ENCODE measurements around the gene ITGBL1. TPM values are rescaled to one million over a fixed set of nuclear protein-coding genes. Genes with fewer than 3 reads are reported as not detected.

The ITGBL1 gene
- total and polyA plus RNA-seq, 2 of the 4 experiments (the other 2 are of a cell fraction), result 22.2 to 24.2 TPM

GRCh38 chr13:101536079-101536478 lies 83.6 kb downstream of the ITGBL1 start:
- TF ChIP-seq NFE2L2 (IDR thresholded peaks at IDR 0.05; ENCODE audit: low read depth, low read length), result no peak
- no peak for TF ChIP-seq CHD1 (IDR thresholded peaks at IDR 0.05; ENCODE audit: low read depth, low read length)
- TF ChIP-seq POLR2A (IDR thresholded peaks at IDR 0.05; ENCODE audit: low read depth, low read length), result no peak
- TF ChIP-seq BHLHE40 (IDR thresholded peaks at IDR 0.05; ENCODE audit: low read depth, low read length), result no peak
- TF ChIP-seq FOS (IDR thresholded peaks at IDR 0.05; ENCODE audit: low read depth, low read length), result no peak
- TF ChIP-seq RAD21 (IDR thresholded peaks at IDR 0.05; ENCODE audit: low read length), result no peak
- TF ChIP-seq, protein P1, sequence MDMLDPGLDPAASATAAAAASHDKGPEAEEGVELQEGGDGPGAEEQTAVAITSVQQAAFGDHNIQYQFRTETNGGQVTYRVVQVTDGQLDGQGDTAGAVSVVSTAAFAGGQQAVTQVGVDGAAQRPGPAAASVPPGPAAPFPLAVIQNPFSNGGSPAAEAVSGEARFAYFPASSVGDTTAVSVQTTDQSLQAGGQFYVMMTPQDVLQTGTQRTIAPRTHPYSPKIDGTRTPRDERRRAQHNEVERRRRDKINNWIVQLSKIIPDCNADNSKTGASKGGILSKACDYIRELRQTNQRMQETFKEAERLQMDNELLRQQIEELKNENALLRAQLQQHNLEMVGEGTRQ (IDR thresholded peaks at IDR 0.05; ENCODE audit: low read depth, low read length), result no peak
- TF ChIP-seq RFX5 (IDR thresholded peaks at IDR 0.05; ENCODE audit: low read depth, low read length), result no peak
- TF ChIP-seq CTCF (conservative IDR thresholded peaks at IDR 0.05; ENCODE audit: low read depth, low read length), result no peak
- TF ChIP-seq MAFK (IDR thresholded peaks at IDR 0.05; ENCODE audit: low read depth, low read length), result no peak
- TF ChIP-seq SMC3 (IDR thresholded peaks at IDR 0.05; ENCODE audit: low read depth, low read length), result no peak
- ChIA-PET POLR2A (ENCODE audit: unreplicated experiment) (no interaction called here), CTCF (no interaction called here)
- no peak overlapping the region for H2AFZ ChIP-seq (replicated peaks; ENCODE audit: low read length, poor library complexity)
- H3K27me3 ChIP-seq (ENCODE audit: control insufficient read depth, insufficient read depth, low read length), result no peaks in the 10 kb centered on the region
- no TSS peak for BruUV-seq (replicated peaks)
- WGBS, 2 experiments (ENCODE audit: extremely low coverage in 2 of 2, insufficient read length in 1 of 2), result no CpG with 5 or more reads among the region's 3 CpGs
- no peak overlapping the region for H4K91ac ChIP-seq (ENCODE audit: insufficient read depth, low read depth, low read length)
- H2AK5ac ChIP-seq (ENCODE audit: low read depth, low read length), result no peak overlapping the region
- no peak overlapping the region for H4K5ac ChIP-seq (ENCODE audit: low read depth, low read length)
- H3K4me1 ChIP-seq (ENCODE audit: control insufficient read depth, insufficient read depth, low read length), result no peaks in the 10 kb centered on the region
- no peak overlapping the region for H2BK20ac ChIP-seq (ENCODE audit: low read depth, low read length)
- H3K4me2 ChIP-seq (ENCODE audit: low read depth, low read length), result no peak overlapping the region
- in situ Hi-C loops (cut with MboI; ENCODE audit: low sequenced_read_pairs) (no loop called here), dilution Hi-C loops (cut with HindIII; ENCODE audit: low sequenced_read_pairs, unreplicated experiment) (no loop called here), intact Hi-C loops (cut with micrococcal nuclease) (no loop called here)
- H3K23ac ChIP-seq (ENCODE audit: low read depth, low read length), result no peak overlapping the region
- no peak overlapping the region for H3K56ac ChIP-seq (ENCODE audit: extremely low read depth, insufficient read depth, low read length)
- H3K9ac ChIP-seq (ENCODE audit: low read depth, low read length), result no peak overlapping the region
- no peak overlapping the region for H2BK120ac ChIP-seq (ENCODE audit: low read depth, low read length)
- DNase-seq (no peak), ATAC-seq (ENCODE audit: low read depth) (peak; percentile 32)
- no peaks in the 10 kb centered on the region; a peak in 1 of 4 replicates for H3K79me1 ChIP-seq (ENCODE audit: low read depth in 1 of 2, low read length in 2 of 2)
- H2AK9ac ChIP-seq (replicated peaks; ENCODE audit: low read depth, low read length, poor library complexity), result no peak overlapping the region
- H2BK5ac ChIP-seq (ENCODE audit: low read depth, low read length, poor library complexity, severe bottlenecking), result no peak overlapping the region
- H3K36me3 ChIP-seq (ENCODE audit: control insufficient read depth, insufficient read depth, low read length), result no peaks in the 10 kb centered on the region
- H3K14ac ChIP-seq (replicated peaks; ENCODE audit: low read depth, low read length), result no peak overlapping the region
- no peak overlapping the region for H4K8ac ChIP-seq (ENCODE audit: low read depth in 2 of 2, low read length in 2 of 2)
- H3K27ac ChIP-seq (ENCODE audit: insufficient read depth, low read length), result no peak overlapping the region
- H3K18ac ChIP-seq (ENCODE audit: low read depth, low read length), result no peak overlapping the region
- H2BK15ac ChIP-seq (ENCODE audit: low read depth, low read length), result no peak overlapping the region
- H3K9me3 ChIP-seq (ENCODE audit: control insufficient read depth, insufficient read depth, low read length), result no peaks in the 10 kb centered on the region
- H3K9me1 ChIP-seq (ENCODE audit: insufficient read depth, low read length), result no peaks in the 10 kb centered on the region
- H3K4ac ChIP-seq (ENCODE audit: low read depth, low read length), result no peak overlapping the region
- H3K4me3 ChIP-seq (ENCODE audit: insufficient read depth, low read depth, low read length), result no peak overlapping the region
- no peaks in the 10 kb centered on the region for H4K20me1 ChIP-seq (ENCODE audit: insufficient read depth, low read length)

Data from IMR-90 (cell line).